Calu3 (cell line): ENCODE results near the gene RABEP1. TPM values are rescaled to one million over a fixed set of nuclear protein-coding genes. Genes with fewer than 3 reads are reported as not detected.

Source experiments
- BruUV-seq: library from RNA; stranded (reverse); fragments of 400-500 nt; replicated peaks from 2 replicates; lab custom pipeline; 2021; lab: Mats Ljungman, UMichigan
- CTCF ChIA-PET: fragments of 300-600 bp; sonication (Branson Sonifier 250); formaldehyde crosslinking; loops from one replicate; lab custom pipeline; 2022; ENCODE audit warnings: antibody characterized with exemption; lab: Charles Lee
- DNase-seq: peaks from one replicate; pipeline ENCODE4 v3.0.0; 2022
- H3K27ac Mint-ChIP-seq: one replicate; pipeline ENCODE4 v1.8.0; 2022; ENCODE audit warnings: mixed read lengths; ENCODE audit not compliant: unreplicated experiment
- H3K27me3 Mint-ChIP-seq: one replicate; pipeline ENCODE4 v1.8.0; 2022; ENCODE audit warnings: mixed read lengths; ENCODE audit not compliant: unreplicated experiment
- H3K36me3 Mint-ChIP-seq: one replicate; pipeline ENCODE4 v1.8.0; 2022; ENCODE audit warnings: mild to moderate bottlenecking, moderate library complexity, mixed read lengths; ENCODE audit not compliant: insufficient read depth, unreplicated experiment
- H3K4me1 Mint-ChIP-seq: one replicate; pipeline ENCODE4 v1.8.0; 2022; ENCODE audit warnings: mild to moderate bottlenecking, low read depth, mixed read lengths; ENCODE audit not compliant: unreplicated experiment
- H3K4me3 Mint-ChIP-seq: one replicate; pipeline ENCODE4 v1.8.0; 2022; ENCODE audit warnings: mild to moderate bottlenecking, low read depth, moderate library complexity, mixed read lengths; ENCODE audit not compliant: unreplicated experiment
- H3K9me3 Mint-ChIP-seq: one replicate; pipeline ENCODE4 v1.8.0; 2022; ENCODE audit warnings: low read depth, mixed read lengths; ENCODE audit not compliant: unreplicated experiment
- CTCF ChIP-seq: fragments of 200-600 bp; IDR thresholded peaks from one replicate; pipeline ENCODE4 v1.8.0; 2022; ENCODE audit warnings: antibody characterized with exemption; ENCODE audit not compliant: unreplicated experiment
- intact Hi-C: fragments of 100-400 bp; cut with micrococcal nuclease; formaldehyde crosslinking; loops from one replicate; pipeline ENCODE4 v1.10.0; 2022; ENCODE audit not compliant: unreplicated experiment
- total RNA-seq: library from RNA; stranded (reverse); gene quantifications from 2 replicates; pipeline ENCODE4 v1.2.3, GENCODE V29; 2022

RABEP1 gene
- total RNA-seq, 1 experiment from 2014 or later: 33.5 TPM

- intact Hi-C loops: no loop called here
These were observed 27.7 kb upstream of the RABEP1 start for GRCh38 chr17:5254414-5254813.

GRCh38 chr17:5254903-5255521, 27.1 kb upstream of the RABEP1 start:
- no peaks in the 10 kb centered on the region for H3K36me3 Mint-ChIP-seq
- no peaks in the 10 kb centered on the region for H3K4me1 Mint-ChIP-seq
- intact Hi-C loops: no loop called here
- H3K27me3 Mint-ChIP-seq: no peaks in the 10 kb centered on the region
- CTCF ChIA-PET: no interaction called here
- no TSS peak for BruUV-seq
- H3K4me3 Mint-ChIP-seq: no peak overlapping the region
- no peak for TF ChIP-seq CTCF
- no peaks in the 10 kb centered on the region for H3K9me3 Mint-ChIP-seq
- no peak overlapping the region for H3K27ac Mint-ChIP-seq
- DNase-seq: no peak

More at GRCh38 chr17:5254414-5254813, 27.7 kb upstream of the RABEP1 start:
- DNase-seq: no peak
- no peaks in the 10 kb centered on the region for H3K36me3 Mint-ChIP-seq
- no peak for TF ChIP-seq CTCF
- no peak overlapping the region for H3K27ac Mint-ChIP-seq
- H3K4me3 Mint-ChIP-seq: no peak overlapping the region
- H3K4me1 Mint-ChIP-seq: no peaks in the 10 kb centered on the region
- CTCF ChIA-PET: no interaction called here
- BruUV-seq: no TSS peak
- H3K27me3 Mint-ChIP-seq: no peaks in the 10 kb centered on the region
- H3K9me3 Mint-ChIP-seq: no peaks in the 10 kb centered on the region

- H3K27me3 Mint-ChIP-seq: no peaks in the 10 kb centered on the region
- no peaks in the 10 kb centered on the region for H3K9me3 Mint-ChIP-seq
- H3K4me3 Mint-ChIP-seq: no peak overlapping the region
- no peak for TF ChIP-seq CTCF
- H3K4me1 Mint-ChIP-seq: peaks cover 6% of the 10 kb centered on the region
- H3K27ac Mint-ChIP-seq: no peak overlapping the region
- DNase-seq: no peak
- CTCF ChIA-PET: no interaction called here
- BruUV-seq: no TSS peak
- no peaks in the 10 kb centered on the region for H3K36me3 Mint-ChIP-seq
- intact Hi-C loops: no loop called here
These were observed 25.0 kb upstream of the RABEP1 start for GRCh38 chr17:5257124-5257523.

DNA sequence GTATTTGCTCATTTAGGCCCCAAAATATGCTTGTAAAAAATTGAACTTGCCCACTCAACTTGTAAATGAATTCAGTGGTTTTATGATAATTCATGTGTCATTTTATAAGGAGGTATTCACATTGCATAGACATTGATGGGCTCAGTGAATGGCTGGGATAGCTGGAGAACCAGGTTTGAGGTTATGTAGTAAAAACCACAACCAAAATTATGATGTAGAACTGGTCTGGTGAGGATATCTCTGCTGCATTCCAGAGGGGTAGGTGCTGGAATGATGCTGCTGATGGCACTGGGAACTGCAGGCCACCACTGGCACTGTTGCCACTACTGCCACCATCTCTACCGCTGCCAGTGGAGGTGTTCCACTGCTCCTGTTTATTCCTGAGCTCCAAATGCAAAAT, 21.5 kb upstream of the RABEP1 start:
- intact Hi-C loops: no loop called here
- Mint-ChIP-seq H3K9me3 (no peaks in the 10 kb centered on the region), H3K36me3 (no peaks in the 10 kb centered on the region), H3K4me3 (no peak overlapping the region), H3K4me1 (peaks cover 17% of the 10 kb centered on the region), H3K27ac (no peak overlapping the region), H3K27me3 (no peaks in the 10 kb centered on the region)
- no TSS peak for BruUV-seq
- TF ChIP-seq CTCF: no peak
- CTCF ChIA-PET: interaction anchor here (0.7 kb wide), 1 partner anchor 226 kb away, joined by 3 read pairs; the partner anchor contains the start of gene SLC52A1
- DNase-seq: peak; percentile 21
